GM12878 (cell line): ENCODE results near the gene B3GALT5. TPM values are rescaled to one million over a fixed set of nuclear protein-coding genes. Genes with fewer than 3 reads are reported as not detected.

ENCODE experiments used
- ATAC-seq: fragments of 200-7000 bp; cut with Tn5 transposase; 3 replicates; pipeline ENCODE4 v1.9.1; 2020; ENCODE audit warnings: mild to moderate bottlenecking, moderate library complexity
- BruUV-seq: library from RNA; stranded (reverse); fragments of 400-500 nt; replicated peaks from 2 replicates; lab custom pipeline; 2021; lab: Mats Ljungman, UMichigan
- CTCF ChIA-PET: fragments of 300-600 bp; sonication (Branson Sonifier 250); formaldehyde crosslinking; extraction: SDS; loops from one replicate; lab custom pipeline; 2021; ENCODE audit warnings: inconsistent platforms; lab: Yijun Ruan, JAX
- POLR2A ChIA-PET: fragments of 350-600 bp; formaldehyde crosslinking; extraction: SDS; loops from one replicate; lab custom pipeline; 2021; ENCODE audit warnings: inconsistent platforms; lab: Charles Lee
- RAD21 ChIA-PET: fragments of 300-600 bp; sonication (Branson Sonifier 250); formaldehyde crosslinking; loops from one replicate; lab custom pipeline; 2023; ENCODE audit warnings: antibody characterized with exemption; ENCODE audit not compliant: unreplicated experiment; lab: Charles Lee
- SMC1A ChIA-PET: fragments of 300-600 bp; sonication (Branson Sonifier 250); formaldehyde crosslinking; loops from one replicate; lab custom pipeline; 2023; ENCODE audit not compliant: unreplicated experiment, uncharacterized antibody; lab: Charles Lee
- DNase-seq: peaks from one replicate; pipeline ENCODE4 v3.0.0-alpha.2; 2011; ENCODE audit warnings: low read depth, low spot score
- FAIRE-seq: peaks from 3 replicates; lab custom pipeline; 2011; peaks lifted over from hg19 to GRCh38; lab: Jason Lieb, UNC
- H2AFZ ChIP-seq: 2 replicates; pipeline ENCODE4 v1.6.0; 2011; ENCODE audit warnings: low read depth, low read length, control low read depth; ENCODE audit not compliant: control insufficient read depth
- H3K27ac ChIP-seq: 2 replicates; pipeline ENCODE4 v1.5.1; 2011; ENCODE audit warnings: control low read depth; ENCODE audit not compliant: control insufficient read depth, insufficient read depth
- H3K27me3 ChIP-seq, 2 experiments: replicated peaks in 1 of 2; 2 replicates each; pipeline versions ENCODE4 v1.6.0 to v1.6.1; 2011; ENCODE audit warnings: low read length in 1 of 2; ENCODE audit not compliant: control insufficient read depth in 2 of 2, insufficient read depth in 2 of 2
- H3K36me3 ChIP-seq, 2 experiments: 2 replicates each; pipeline ENCODE4 v1.5.1; 2011; ENCODE audit warnings: low read length in 1 of 2; ENCODE audit not compliant: control insufficient read depth in 2 of 2, insufficient read depth in 2 of 2
- H3K4me1 ChIP-seq: 2 replicates; pipeline ENCODE4 v1.6.1; 2011; ENCODE audit warnings: mild to moderate bottlenecking, low read length, moderate library complexity, mixed read lengths; ENCODE audit not compliant: control insufficient read depth, insufficient read depth
- H3K4me2 ChIP-seq: 2 replicates; pipeline ENCODE4 v1.6.0; 2011; ENCODE audit warnings: control low read depth; ENCODE audit not compliant: control insufficient read depth, insufficient read depth
- H3K4me3 ChIP-seq: fragments of 200-600 bp; sonication (generic); 2 replicates; pipeline ENCODE4 v1.5.1; 2016
- H3K79me2 ChIP-seq: 2 replicates; pipeline ENCODE4 v1.6.0; 2011; ENCODE audit warnings: low read length; ENCODE audit not compliant: control insufficient read depth, insufficient read depth
- H3K9ac ChIP-seq: 2 replicates; pipeline ENCODE4 v1.8.0; 2011; ENCODE audit warnings: low read length, control low read depth, mixed read lengths; ENCODE audit not compliant: control insufficient read depth, insufficient read depth
- H3K9me3 ChIP-seq: replicated peaks from 3 replicates; pipeline ENCODE4 v1.5.1; 2011; ENCODE audit warnings: mild to moderate bottlenecking, low read length; ENCODE audit not compliant: control insufficient read depth, insufficient read depth
- H4K20me1 ChIP-seq: 2 replicates; pipeline ENCODE4 v1.6.0; 2011; ENCODE audit not compliant: control insufficient read depth, insufficient read depth
- ASH2L ChIP-seq: fragments of 300-600, 200-600 bp; sonication (generic); IDR thresholded peaks from 2 replicates; pipeline ENCODE4 v1.6.1; 2017; ENCODE audit warnings: low read depth, mild to moderate bottlenecking, borderline replicate concordance
- CBFB ChIP-seq: IDR thresholded peaks from 2 replicates; pipeline ENCODE4 v1.6.1; 2016; ENCODE audit warnings: antibody characterized with exemption, low read depth
- ESRRA ChIP-seq: IDR thresholded peaks from 2 replicates; pipeline ENCODE4 v1.6.1; 2012; ENCODE audit warnings: mild to moderate bottlenecking, low read length, improper control_type of control experiment
- JUNB ChIP-seq: IDR thresholded peaks from 2 replicates; pipeline ENCODE4 v1.6.1; 2016; ENCODE audit warnings: antibody characterized with exemption, mild to moderate bottlenecking
- KAT2A ChIP-seq: conservative IDR thresholded peaks from 2 replicates; pipeline ENCODE4 v1.6.1; 2011; ENCODE audit warnings: low read depth, low read length; ENCODE audit not compliant: control insufficient read depth
- MEF2B ChIP-seq: fragments of 450-650 bp; IDR thresholded peaks from 2 replicates; pipeline ENCODE4 v1.6.1; 2018; ENCODE audit warnings: mild to moderate bottlenecking, moderate library complexity; ENCODE audit not compliant: partially characterized antibody, poor library complexity, severe bottlenecking
- NFIC ChIP-seq: IDR thresholded peaks from 2 replicates; pipeline ENCODE4 v1.6.1; 2012; ENCODE audit warnings: low read depth, mild to moderate bottlenecking, inconsistent platforms, low read length, moderate library complexity
- POU2F2 ChIP-seq: IDR thresholded peaks from 3 replicates; pipeline ENCODE4 v1.6.1; 2011; ENCODE audit warnings: low read depth, mild to moderate bottlenecking, low read length, borderline replicate concordance
- RFX5 ChIP-seq: IDR thresholded peaks from 2 replicates; pipeline ENCODE4 v1.6.1; 2011; ENCODE audit warnings: low read depth, low read length, improper control_type of control experiment
- RUNX3 ChIP-seq: IDR thresholded peaks from 2 replicates; pipeline ENCODE4 v1.6.1; 2012; ENCODE audit warnings: low read length, inconsistent platforms
- SIN3A ChIP-seq: IDR thresholded peaks from 2 replicates; pipeline ENCODE4 v1.6.1; 2012; ENCODE audit warnings: low read depth, low read length, improper control_type of control experiment
- SRF ChIP-seq, 2 experiments: IDR thresholded peaks; 2 replicates each; pipeline ENCODE4 v1.6.1; 2011; ENCODE audit warnings: low read depth in 2 of 2, low read length in 2 of 2, mild to moderate bottlenecking in 1 of 2, moderate library complexity in 1 of 2
- TCF12 ChIP-seq: IDR thresholded peaks from 2 replicates; pipeline ENCODE4 v1.6.1; 2011; ENCODE audit warnings: low read depth, mild to moderate bottlenecking, low read length
- TCF3 ChIP-seq: IDR thresholded peaks from 2 replicates; pipeline ENCODE4 v1.6.1; 2012; ENCODE audit warnings: low read depth, mild to moderate bottlenecking, low read length, borderline replicate concordance; ENCODE audit not compliant: insufficient read depth
- TCF7 ChIP-seq: IDR thresholded peaks from 2 replicates; pipeline ENCODE4 v1.6.1; 2014; ENCODE audit warnings: antibody characterized with exemption, borderline replicate concordance
- YY1 ChIP-seq: IDR thresholded peaks from 2 replicates; pipeline ENCODE4 v1.6.1; 2011; ENCODE audit warnings: low read depth, mild to moderate bottlenecking, low read length
- ZSCAN29 ChIP-seq: fragments of 450-650 bp; IDR thresholded peaks from 2 replicates; pipeline ENCODE4 v1.6.1; 2017; ENCODE audit warnings: mild to moderate bottlenecking, moderate library complexity
- in situ Hi-C: fragments of 300-500 bp; cut with MboI; formaldehyde crosslinking; loops from 9 replicates; pipeline ENCODE4 v1.14.3; 2018; ENCODE audit warnings: mixed read lengths
- intact Hi-C: fragments of 100-400 bp; cut with micrococcal nuclease; formaldehyde crosslinking; loops from one replicate; pipeline ENCODE4 v1.14.2; 2022; ENCODE audit not compliant: unreplicated experiment
- polyA plus RNA-seq, 11 experiments: library from polyadenylated mRNA; depleted of rRNA in 4 of 11; unstranded in 6 of 11; stranded (reverse) in 5 of 11; fragments of >200 nt; fragmentation: Nextera tagmentation in 4 of 11; fragmentation: Illumina TruSeq in 1 of 11; extraction: Ambion mirVana in 4 of 11; extraction: Trizol in 1 of 11; gene quantifications; 1 replicate in 1 of 11; 2 replicates in 10 of 11; pipeline versions ENCODE4 v1.2.1 to v1.2.3, GENCODE V29; 2011 to 2016; ENCODE audit warnings: inconsistent platforms in 2 of 11, missing spikeins in 2 of 11, low read depth in 1 of 11
- total RNA-seq, 4 experiments: library from RNA; depleted of rRNA in 3 of 4; stranded (reverse); fragments of >200 nt in 3 of 4; fragmentation: Illumina TruSeq in 1 of 4; extraction: Trizol in 1 of 4; gene quantifications; 2 replicates each; pipeline versions ENCODE4 v1.2.1 to v1.2.3, GENCODE V29; 2013 to 2021
- TF ChIP-seq, protein P1 (sequence below): fragments of 450-650 bp; IDR thresholded peaks from 2 replicates; pipeline ENCODE4 v1.6.1; 2017; ENCODE audit warnings: low read depth, mild to moderate bottlenecking, moderate library complexity
- TF ChIP-seq, protein P2 (sequence below): IDR thresholded peaks from 2 replicates; pipeline ENCODE4 v1.6.1; 2012; ENCODE audit warnings: low read depth, low read length, improper control_type of control experiment

Gene B3GALT5
- total and polyA plus RNA-seq, 10 of the 15 experiments (the other 5 are each of a cell fraction or from before 2014, with no cell fraction given): 0.03 to 0.04 TPM; not detected in 8

DNA sequence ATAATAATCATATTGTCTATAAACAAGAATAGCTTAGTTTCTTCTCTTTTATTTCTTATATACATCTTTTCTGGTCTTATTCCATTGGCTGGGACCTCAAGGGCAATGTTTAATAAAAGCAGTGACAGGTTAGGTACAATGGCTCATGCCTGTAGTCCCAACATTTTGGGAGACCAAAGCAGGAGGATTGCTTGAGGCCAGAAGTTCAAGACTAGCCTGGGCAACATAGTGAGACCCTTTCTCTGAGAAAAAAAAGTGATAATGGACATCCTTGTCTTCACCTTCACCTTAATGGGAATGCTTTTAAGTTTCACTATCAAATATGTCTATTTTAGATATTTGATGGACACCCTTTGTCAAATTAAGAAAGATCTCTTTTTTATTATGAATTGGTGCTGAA is 8.1 kb downstream of the B3GALT5 start:
- intact Hi-C loops (no loop called here), in situ Hi-C loops (no loop called here)
- Histone ChIP-seq H3K4me1 (no peaks in the 10 kb centered on the region), H3K9ac (no peak overlapping the region), H4K20me1 (no peaks in the 10 kb centered on the region), H3K27me3 (no peaks in the 10 kb centered on the region), H3K79me2 (no peaks in the 10 kb centered on the region), H3K36me3 (no peaks in the 10 kb centered on the region), H3K4me2 (no peak overlapping the region), H3K27ac (no peak overlapping the region), H2AFZ (no peak overlapping the region), H3K4me3 (no peak overlapping the region), H3K9me3 (no peaks in the 10 kb centered on the region)
- ATAC-seq: no peak
- BruUV-seq: no TSS peak
- SMC1A ChIA-PET: no interaction called here
- no peak for FAIRE-seq
- POLR2A ChIA-PET: no interaction called here
- RAD21 ChIA-PET: interaction anchor here (0.7 kb wide), 1 partner anchor 50 kb away, joined by 3 read pairs; no protein-coding TSS in a partner anchor
- no peak for TF ChIP-seq RFX5
- no peak for TF ChIP-seq ASH2L
- no peak for TF ChIP-seq TCF7
- TF ChIP-seq NFIC: no peak
- no peak for TF ChIP-seq YY1
- no peak for TF ChIP-seq SIN3A
- no peak for TF ChIP-seq ZSCAN29
- TF ChIP-seq, protein P1, sequence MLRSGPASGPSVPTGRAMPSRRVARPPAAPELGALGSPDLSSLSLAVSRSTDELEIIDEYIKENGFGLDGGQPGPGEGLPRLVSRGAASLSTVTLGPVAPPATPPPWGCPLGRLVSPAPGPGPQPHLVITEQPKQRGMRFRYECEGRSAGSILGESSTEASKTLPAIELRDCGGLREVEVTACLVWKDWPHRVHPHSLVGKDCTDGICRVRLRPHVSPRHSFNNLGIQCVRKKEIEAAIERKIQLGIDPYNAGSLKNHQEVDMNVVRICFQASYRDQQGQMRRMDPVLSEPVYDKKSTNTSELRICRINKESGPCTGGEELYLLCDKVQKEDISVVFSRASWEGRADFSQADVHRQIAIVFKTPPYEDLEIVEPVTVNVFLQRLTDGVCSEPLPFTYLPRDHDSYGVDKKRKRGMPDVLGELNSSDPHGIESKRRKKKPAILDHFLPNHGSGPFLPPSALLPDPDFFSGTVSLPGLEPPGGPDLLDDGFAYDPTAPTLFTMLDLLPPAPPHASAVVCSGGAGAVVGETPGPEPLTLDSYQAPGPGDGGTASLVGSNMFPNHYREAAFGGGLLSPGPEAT: no peak
- TF ChIP-seq ESRRA: no peak
- no peak for TF ChIP-seq POU2F2
- TF ChIP-seq, protein P2, sequence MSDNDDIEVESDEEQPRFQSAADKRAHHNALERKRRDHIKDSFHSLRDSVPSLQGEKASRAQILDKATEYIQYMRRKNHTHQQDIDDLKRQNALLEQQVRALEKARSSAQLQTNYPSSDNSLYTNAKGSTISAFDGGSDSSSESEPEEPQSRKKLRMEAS: no peak
- no peak for TF ChIP-seq KAT2A
- TF ChIP-seq SRF (IDR thresholded peaks at IDR 0.05; ENCODE audit: low read depth in 2 of 2, low read length in 2 of 2): no peak
- TF ChIP-seq JUNB: no peak
- TF ChIP-seq CBFB: no peak
- no peak for TF ChIP-seq TCF12
- TF ChIP-seq MEF2B: no peak
- no peak for TF ChIP-seq TCF3
- TF ChIP-seq RUNX3: no peak
- DNase-seq: no peak
- CTCF ChIA-PET: no interaction called here
